Measurements from ENCODE around the gene AHRR.
"Not testable (repeated sequence)": the region's sequence is repeated elsewhere in the genome, so short reads cannot be mapped to it uniquely, and the experiment has no call there.

The AHRR gene

GRCh38 chr5:472656-473550 is 151.4 kb downstream of the AHRR start:
- peaks cover 0 to 37% (median 5%) of the 10 kb centered on the region in 5 experiments for H3K27me3 ChIP-seq (replicated peaks in 2 of 5; ENCODE audit: control insufficient read depth in 4 of 5, insufficient read depth in 5 of 5, low read length in 4 of 5)
- peak overlapping the region in 1 of 2 experiments; percentile 61 for H3K27ac ChIP-seq (ENCODE audit: insufficient read depth in 1 of 2, low read depth in 1 of 2, low read length in 2 of 2, poor library complexity in 1 of 2, severe bottlenecking in 2 of 2)
- H3K36me3 ChIP-seq (ENCODE audit: control insufficient read depth in 4 of 4, insufficient read depth in 4 of 4, low read length in 3 of 4), result peaks cover 0 to 18% (median 8%) of the 10 kb centered on the region in 4 experiments
- peak; percentile 63 to 85 (median 81) for DNase-seq
- peaks cover 2 to 34% (median 30%) of the 10 kb centered on the region in 4 experiments for H3K4me1 ChIP-seq (ENCODE audit: control extremely low read depth in 1 of 4, control insufficient read depth in 4 of 4, insufficient read depth in 4 of 4, low read length in 3 of 4)
- under 1% methylated on average over 90 of the region's 137 CpGs for WGBS (ENCODE audit: insufficient coverage)
- peak overlapping the region; percentile 65 to 81 (median 71) for H3K4me3 ChIP-seq (ENCODE audit: control insufficient read depth in 1 of 7, extremely low read depth in 1 of 7, insufficient read depth in 4 of 7, low read depth in 2 of 7, low read length in 6 of 7)
- ChIA-PET POLR2A (interaction anchor here (1.1 to 1.6 kb wide), 3 partner anchors 11 to 13 kb away, joined by 3 to 8 read pairs (median 7); no protein-coding TSS in a partner anchor), CTCF (interaction anchor here (1.2 to 3.4 kb wide), 6 partner anchors 12 to 57 kb away, joined by 3 to 17 read pairs (median 6); no protein-coding TSS in a partner anchor)
- no peaks in the 10 kb centered on the region for H3K9me3 ChIP-seq (ENCODE audit: control extremely low read depth in 1 of 5, control insufficient read depth in 4 of 5, insufficient read depth in 2 of 5, low read depth in 1 of 5, low read length in 4 of 5)

- POLR2A ChIA-PET, result interaction anchor here (0.6 to 1.6 kb wide), 3 partner anchors 10 to 191 kb away, joined by 3 to 8 read pairs (median 7); no protein-coding TSS in a partner anchor
- H3K4me1 ChIP-seq (ENCODE audit: control extremely low read depth in 1 of 4, control insufficient read depth in 4 of 4, insufficient read depth in 4 of 4, low read length in 3 of 4), result peaks cover 2 to 34% (median 30%) of the 10 kb centered on the region in 4 experiments
Measured at GRCh38 chr5:473551-474192, 152.2 kb downstream of the AHRR start.

GRCh38 chr5:474232-474839 is 152.8 kb downstream of the AHRR start:
- ChIA-PET POLR2A (interaction anchor here (0.6 to 1.6 kb wide), 3 partner anchors 9 to 191 kb away, joined by 3 to 8 read pairs (median 7); no protein-coding TSS in a partner anchor), CTCF (interaction anchor here (0.8 to 3.4 kb wide), 7 partner anchors 11 to 57 kb away, joined by 3 to 17 read pairs (median 5); no protein-coding TSS in a partner anchor)
- H3K36me3 ChIP-seq (ENCODE audit: control insufficient read depth in 4 of 4, insufficient read depth in 4 of 4, low read length in 3 of 4), result peaks cover 0 to 13% (median 7%) of the 10 kb centered on the region in 4 experiments
- H3K27ac ChIP-seq (ENCODE audit: insufficient read depth in 1 of 2, low read depth in 1 of 2, low read length in 2 of 2, poor library complexity in 1 of 2, severe bottlenecking in 2 of 2); H3K9me3 ChIP-seq (ENCODE audit: control extremely low read depth in 1 of 5, control insufficient read depth in 4 of 5, insufficient read depth in 2 of 5, low read depth in 1 of 5, low read length in 4 of 5); DNase-seq: not testable (repeated sequence)
- H3K4me1 ChIP-seq (ENCODE audit: control extremely low read depth in 1 of 4, control insufficient read depth in 4 of 4, insufficient read depth in 4 of 4, low read length in 3 of 4), result peaks cover 2 to 35% (median 30%) of the 10 kb centered on the region in 4 experiments
- WGBS (ENCODE audit: insufficient coverage), result 3% methylated on average over 6 of the region's 50 CpGs
- peaks cover 0 to 37% (median 5%) of the 10 kb centered on the region in 5 experiments for H3K27me3 ChIP-seq (replicated peaks in 2 of 5; ENCODE audit: control insufficient read depth in 4 of 5, insufficient read depth in 5 of 5, low read length in 4 of 5)
- peak overlapping the region in 6 of 7 experiments; percentile 65 to 80 (median 73) for H3K4me3 ChIP-seq (ENCODE audit: control insufficient read depth in 1 of 7, extremely low read depth in 1 of 7, insufficient read depth in 4 of 7, low read depth in 2 of 7, low read length in 6 of 7)

More at GRCh38 chr5:473551-474192, 152.2 kb downstream of the AHRR start:
- Histone ChIP-seq H3K36me3 (ENCODE audit: control insufficient read depth in 4 of 4, insufficient read depth in 4 of 4, low read length in 3 of 4) (peaks cover 0 to 15% (median 8%) of the 10 kb centered on the region in 4 experiments), H3K9me3 (ENCODE audit: control extremely low read depth in 1 of 5, control insufficient read depth in 4 of 5, insufficient read depth in 2 of 5, low read depth in 1 of 5, low read length in 4 of 5) (no peaks in the 10 kb centered on the region), H3K27me3 (replicated peaks in 2 of 5; ENCODE audit: control insufficient read depth in 4 of 5, insufficient read depth in 5 of 5, low read length in 4 of 5) (peaks cover 0 to 37% (median 5%) of the 10 kb centered on the region in 5 experiments), H3K4me3 (ENCODE audit: control insufficient read depth in 1 of 7, extremely low read depth in 1 of 7, insufficient read depth in 4 of 7, low read depth in 2 of 7, low read length in 6 of 7) (peak overlapping the region; percentile 65 to 80 (median 71)), H3K27ac (ENCODE audit: insufficient read depth in 1 of 2, low read depth in 1 of 2, low read length in 2 of 2, poor library complexity in 1 of 2, severe bottlenecking in 2 of 2) (no peak overlapping the region)
- WGBS (ENCODE audit: insufficient coverage), result under 1% methylated on average over 38 of the region's 44 CpGs
- peak; percentile 16 to 56 (median 33) for DNase-seq
- CTCF ChIA-PET, result interaction anchor here (0.8 to 3.4 kb wide), 7 partner anchors 11 to 58 kb away, joined by 3 to 17 read pairs (median 5); no protein-coding TSS in a partner anchor

DNA sequence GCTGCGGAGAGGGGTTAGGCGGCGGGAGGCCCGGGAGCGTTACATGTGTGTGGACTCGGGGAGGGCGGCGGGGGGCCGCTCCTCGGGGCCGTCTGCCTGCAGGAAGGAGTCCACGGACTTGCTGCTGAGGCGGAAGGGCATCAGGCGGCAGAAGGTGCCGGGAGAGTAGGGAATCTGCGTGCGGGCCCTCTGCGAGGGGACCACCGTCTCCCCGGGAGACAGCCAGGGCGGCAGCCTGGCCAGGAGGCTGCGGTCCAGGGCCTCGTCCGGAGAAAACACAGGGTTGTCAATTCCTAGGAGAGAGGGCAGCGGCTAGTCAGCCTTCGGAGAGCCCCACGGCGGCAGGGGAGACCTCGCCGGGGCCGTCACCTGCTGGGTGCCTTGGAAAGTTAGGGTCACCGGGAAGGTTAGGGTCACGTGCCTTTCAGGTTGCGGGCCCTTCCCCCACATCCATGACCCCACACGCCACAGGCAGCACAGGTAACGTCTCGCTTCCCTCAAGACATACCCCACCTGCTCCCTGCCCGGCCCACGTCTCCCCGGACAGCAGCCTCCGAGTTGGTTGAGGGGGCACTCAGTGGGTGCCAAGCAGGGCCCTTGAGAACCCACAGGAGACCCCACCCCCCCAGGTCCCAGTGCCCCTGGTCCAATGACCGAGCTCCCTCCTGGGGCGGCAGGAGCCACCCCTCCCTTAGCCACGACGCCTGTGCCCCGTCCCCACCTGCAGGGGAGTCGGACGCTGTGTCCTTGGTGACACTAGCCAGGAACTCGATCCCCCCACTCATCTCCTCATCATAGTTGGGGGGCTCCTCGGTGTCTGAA is 153.5 kb downstream of the AHRR start:
- POLR2A ChIA-PET, result interaction anchor here (1.6 kb wide), 1 partner anchor 9 kb away, joined by 7 read pairs; no protein-coding TSS in a partner anchor
- no peaks in the 10 kb centered on the region for H3K9me3 ChIP-seq (ENCODE audit: control extremely low read depth in 1 of 5, control insufficient read depth in 4 of 5, insufficient read depth in 2 of 5, low read depth in 1 of 5, low read length in 4 of 5)
- WGBS (ENCODE audit: insufficient coverage), result 15% methylated on average over 22 of the region's 50 CpGs
- peak overlapping the region in 6 of 7 experiments; percentile 19 to 71 (median 44) for H3K4me3 ChIP-seq (ENCODE audit: control insufficient read depth in 1 of 7, extremely low read depth in 1 of 7, insufficient read depth in 4 of 7, low read depth in 2 of 7, low read length in 6 of 7)
- H3K27me3 ChIP-seq (replicated peaks in 2 of 5; ENCODE audit: control insufficient read depth in 4 of 5, insufficient read depth in 5 of 5, low read length in 4 of 5), result peaks cover 0 to 37% (median 5%) of the 10 kb centered on the region in 5 experiments
- peaks cover 0 to 9% (median 2%) of the 10 kb centered on the region in 4 experiments for H3K36me3 ChIP-seq (ENCODE audit: control insufficient read depth in 4 of 4, insufficient read depth in 4 of 4, low read length in 3 of 4)
- CTCF ChIA-PET, result interaction anchor here (1.3 to 1.4 kb wide), 2 partner anchors 24 to 27 kb away, joined by 4 to 5 read pairs; no protein-coding TSS in a partner anchor
- H3K27ac ChIP-seq (ENCODE audit: insufficient read depth in 1 of 2, low read depth in 1 of 2, low read length in 2 of 2, poor library complexity in 1 of 2, severe bottlenecking in 2 of 2), result no peak overlapping the region
- peak in 1 of 3 donors; percentile 23 for DNase-seq
- peaks cover 2 to 36% (median 30%) of the 10 kb centered on the region in 4 experiments for H3K4me1 ChIP-seq (ENCODE audit: control extremely low read depth in 1 of 4, control insufficient read depth in 4 of 4, insufficient read depth in 4 of 4, low read length in 3 of 4)

DNA sequence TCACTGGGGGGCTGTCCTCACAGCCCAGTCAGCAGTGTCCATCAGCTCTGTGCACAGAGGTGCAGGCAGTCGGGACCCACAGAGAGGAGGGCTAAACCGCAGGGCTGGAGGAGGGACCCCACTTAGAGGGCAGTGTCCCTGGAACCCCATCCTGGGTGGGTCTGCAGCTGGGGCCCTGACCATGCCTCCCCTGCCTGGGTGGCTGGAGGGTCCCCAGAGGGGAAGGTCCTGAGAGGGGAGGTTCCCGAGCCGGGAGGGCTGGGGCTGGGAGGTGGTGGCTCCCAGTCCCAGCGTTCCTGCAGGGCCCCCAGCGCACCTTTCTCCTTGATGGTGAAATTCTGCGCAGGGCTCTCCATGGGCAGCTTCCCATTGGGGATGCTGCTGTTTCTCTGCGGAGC is 154.2 kb downstream of the AHRR start:
- Histone ChIP-seq H3K4me1 (ENCODE audit: control extremely low read depth in 1 of 4, control insufficient read depth in 4 of 4, insufficient read depth in 4 of 4, low read length in 3 of 4) (peaks cover 2 to 36% (median 30%) of the 10 kb centered on the region in 4 experiments), H3K27me3 (replicated peaks in 2 of 5; ENCODE audit: control insufficient read depth in 4 of 5, insufficient read depth in 5 of 5, low read length in 4 of 5) (peaks cover 0 to 37% (median 5%) of the 10 kb centered on the region in 5 experiments), H3K36me3 (ENCODE audit: control insufficient read depth in 4 of 4, insufficient read depth in 4 of 4, low read length in 3 of 4) (peaks cover 0 to 6% (median 0%) of the 10 kb centered on the region in 4 experiments), H3K9me3 (ENCODE audit: control extremely low read depth in 1 of 5, control insufficient read depth in 4 of 5, insufficient read depth in 2 of 5, low read depth in 1 of 5, low read length in 4 of 5) (no peaks in the 10 kb centered on the region), H3K27ac (ENCODE audit: insufficient read depth in 1 of 2, low read depth in 1 of 2, low read length in 2 of 2, poor library complexity in 1 of 2, severe bottlenecking in 2 of 2) (no peak overlapping the region), H3K4me3 (ENCODE audit: control insufficient read depth in 1 of 7, extremely low read depth in 1 of 7, insufficient read depth in 4 of 7, low read depth in 2 of 7, low read length in 6 of 7) (no peak overlapping the region)
- CTCF ChIA-PET, result interaction anchor here (0.7 kb wide), 1 partner anchor 30 kb away, joined by 4 read pairs; no protein-coding TSS in a partner anchor
- POLR2A ChIA-PET, result interaction anchor here (0.6 kb wide), 1 partner anchor 29 kb away, joined by 3 read pairs; no protein-coding TSS in a partner anchor
- 71% methylated on average over 7 of the region's 8 CpGs for WGBS (ENCODE audit: insufficient coverage)
- DNase-seq, result no peak
